K562 treated with DMSO at 1 percent for 48 hours (cell line): ENCODE results near the gene LAMA3. TPM values are rescaled to one million over a fixed set of nuclear protein-coding genes. Genes with fewer than 3 reads are reported as not detected.

Source experiments
- total RNA-seq: library from RNA; unstranded; fragments of 300-600 nt; gene quantifications from 2 replicates; pipeline ENCODE4 v1.2.3, GENCODE V29; 2022; ENCODE audit warnings: low replicate concordance; ENCODE audit errors: extremely low read depth

The LAMA3 gene, protein sequence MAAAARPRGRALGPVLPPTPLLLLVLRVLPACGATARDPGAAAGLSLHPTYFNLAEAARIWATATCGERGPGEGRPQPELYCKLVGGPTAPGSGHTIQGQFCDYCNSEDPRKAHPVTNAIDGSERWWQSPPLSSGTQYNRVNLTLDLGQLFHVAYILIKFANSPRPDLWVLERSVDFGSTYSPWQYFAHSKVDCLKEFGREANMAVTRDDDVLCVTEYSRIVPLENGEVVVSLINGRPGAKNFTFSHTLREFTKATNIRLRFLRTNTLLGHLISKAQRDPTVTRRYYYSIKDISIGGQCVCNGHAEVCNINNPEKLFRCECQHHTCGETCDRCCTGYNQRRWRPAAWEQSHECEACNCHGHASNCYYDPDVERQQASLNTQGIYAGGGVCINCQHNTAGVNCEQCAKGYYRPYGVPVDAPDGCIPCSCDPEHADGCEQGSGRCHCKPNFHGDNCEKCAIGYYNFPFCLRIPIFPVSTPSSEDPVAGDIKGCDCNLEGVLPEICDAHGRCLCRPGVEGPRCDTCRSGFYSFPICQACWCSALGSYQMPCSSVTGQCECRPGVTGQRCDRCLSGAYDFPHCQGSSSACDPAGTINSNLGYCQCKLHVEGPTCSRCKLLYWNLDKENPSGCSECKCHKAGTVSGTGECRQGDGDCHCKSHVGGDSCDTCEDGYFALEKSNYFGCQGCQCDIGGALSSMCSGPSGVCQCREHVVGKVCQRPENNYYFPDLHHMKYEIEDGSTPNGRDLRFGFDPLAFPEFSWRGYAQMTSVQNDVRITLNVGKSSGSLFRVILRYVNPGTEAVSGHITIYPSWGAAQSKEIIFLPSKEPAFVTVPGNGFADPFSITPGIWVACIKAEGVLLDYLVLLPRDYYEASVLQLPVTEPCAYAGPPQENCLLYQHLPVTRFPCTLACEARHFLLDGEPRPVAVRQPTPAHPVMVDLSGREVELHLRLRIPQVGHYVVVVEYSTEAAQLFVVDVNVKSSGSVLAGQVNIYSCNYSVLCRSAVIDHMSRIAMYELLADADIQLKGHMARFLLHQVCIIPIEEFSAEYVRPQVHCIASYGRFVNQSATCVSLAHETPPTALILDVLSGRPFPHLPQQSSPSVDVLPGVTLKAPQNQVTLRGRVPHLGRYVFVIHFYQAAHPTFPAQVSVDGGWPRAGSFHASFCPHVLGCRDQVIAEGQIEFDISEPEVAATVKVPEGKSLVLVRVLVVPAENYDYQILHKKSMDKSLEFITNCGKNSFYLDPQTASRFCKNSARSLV (N-terminal part only)
- total RNA-seq: not detected in 2 replicates

DNA sequence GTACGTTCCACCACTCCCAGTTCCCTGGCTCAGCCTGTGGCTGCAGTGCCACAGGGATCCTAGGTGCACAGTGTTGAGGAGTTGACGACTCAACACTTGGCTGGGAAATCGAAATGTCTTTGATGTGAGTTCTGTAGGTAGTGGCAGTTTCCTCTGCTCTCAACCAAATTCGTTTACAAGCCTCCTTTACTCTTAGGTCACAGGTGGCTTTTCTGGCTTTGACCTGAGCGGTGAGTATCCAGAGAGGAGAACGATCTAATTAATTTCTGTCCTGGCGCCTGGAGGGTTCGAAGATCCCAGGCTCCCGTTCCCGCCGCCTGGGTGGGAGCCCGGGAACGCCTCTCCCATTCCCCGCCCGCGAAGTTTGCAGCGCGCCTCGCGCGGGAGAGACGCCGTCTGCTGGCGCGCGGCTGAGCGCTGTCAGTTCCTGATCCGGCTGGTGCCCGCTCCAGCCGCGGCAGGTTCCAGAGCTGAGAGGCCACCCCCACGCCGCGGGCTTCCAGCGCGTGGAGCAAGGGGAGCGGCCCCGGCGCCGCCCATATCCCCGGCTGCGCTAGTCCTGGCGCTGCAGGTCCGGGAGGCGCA, at the start of gene LAMA3:
Gene LAMA3, plus strand, starts transcription at position 423 of the 585 bp plus-strand sequence. CDS start 231 bp downstream, outside the sequence.

DNA sequence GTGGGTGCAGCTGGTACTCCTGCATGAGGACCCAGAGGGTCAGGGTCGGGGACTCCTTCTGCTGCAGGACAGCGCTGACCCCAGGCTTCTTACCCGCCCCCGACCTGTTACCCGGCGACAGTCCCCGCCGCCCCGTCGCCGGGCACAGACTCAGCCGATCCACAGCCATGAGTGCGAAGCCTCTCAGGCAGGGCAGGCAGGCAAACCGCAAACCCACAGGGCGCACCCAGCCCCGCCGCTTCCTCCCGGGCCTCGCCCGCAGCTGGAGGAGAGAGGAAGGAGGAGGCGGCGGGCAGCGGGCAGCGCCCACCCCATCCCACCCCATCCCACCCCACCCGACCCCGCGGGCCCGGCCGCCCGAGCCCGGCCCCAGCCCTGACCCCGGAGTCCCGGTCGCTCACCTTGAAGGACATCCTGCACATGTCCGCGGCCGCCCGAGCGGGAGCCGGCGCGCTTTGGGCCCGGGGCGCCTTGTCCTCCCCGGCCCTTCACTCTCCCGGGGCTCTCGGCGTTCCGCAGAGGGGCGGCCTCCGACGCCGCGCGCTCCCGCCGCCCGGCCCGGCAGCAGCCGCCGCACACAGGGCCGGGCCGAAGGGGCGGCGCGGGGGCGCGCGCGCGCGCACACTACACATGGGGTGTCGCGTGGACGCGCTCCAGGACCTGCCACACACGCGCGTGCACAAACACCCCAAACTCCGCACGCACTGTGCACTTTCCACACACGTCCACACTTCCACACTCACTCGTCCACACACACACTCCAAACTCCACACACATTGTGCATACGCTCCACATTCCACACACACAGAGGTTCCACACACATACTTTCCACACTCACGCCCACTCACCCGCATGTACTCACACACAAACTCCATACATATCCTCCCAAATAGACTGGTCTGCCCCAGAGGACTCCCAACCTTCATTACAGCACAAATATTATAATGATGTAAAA, 26.7 kb upstream of the LAMA3 start, which contains the start of gene ANKRD29:
Gene ANKRD29, minus strand, starts transcription at position 603 of the 955 bp plus-strand sequence. Its CDS starts 181 bp downstream, at position 422.

Other genes starting within 250 kb of the LAMA3 start
- gene RIOK3, start 236.2 kb upstream of the LAMA3 start, total RNA-seq: not detected in 2 replicates
- gene RMC1, start 185.9 kb upstream of the LAMA3 start, total RNA-seq: not detected in 2 replicates
- gene NPC1, start 102.9 kb upstream of the LAMA3 start, total RNA-seq: not detected in 2 replicates
- not detected in 2 replicates for gene ANKRD29, start 26.5 kb upstream of the LAMA3 start, total RNA-seq